Heart left ventricle (tissue), 16 donors: Measurements from ENCODE around the gene RIC8B. TPM values are rescaled to one million over a fixed set of nuclear protein-coding genes. Genes with fewer than 3 reads are reported as not detected.

Experiments used
- ATAC-seq, 4 donors: fragments of 200-7000 bp; cut with Tn5 transposase; one replicate each; pipeline ENCODE4 v1.9.1; 2020 to 2022; ENCODE audit warnings: moderate library complexity in 4 of 4, mild to moderate bottlenecking in 3 of 4, moderate number of reproducible peaks in 1 of 4
- DNase-seq, 5 donors: peaks; one replicate each; pipeline ENCODE4 v3.0.0-alpha.2; 2020
- H3K27ac ChIP-seq, 12 donors: fragments of 200-600 bp; sonication (generic) in 4 of 12; one replicate each; pipeline versions ENCODE4 v1.5.0 to v1.8.0; 2016 to 2022; ENCODE audit warnings: mild to moderate bottlenecking in 2 of 12
- H3K27me3 ChIP-seq, 9 donors: fragments of 200-600 bp; sonication (generic) in 2 of 9; one replicate each; pipeline versions ENCODE4 v1.5.1 to v1.8.0; 2016 to 2022; ENCODE audit warnings: mild to moderate bottlenecking in 3 of 9
- H3K36me3 ChIP-seq, 9 donors: fragments of 200-600 bp; sonication (generic) in 2 of 9; one replicate each; pipeline versions ENCODE4 v1.5.0 to v1.8.0; 2018 to 2022; ENCODE audit warnings: mild to moderate bottlenecking in 2 of 9
- H3K4me1 ChIP-seq, 12 donors: fragments of 200-600 bp; sonication (generic) in 4 of 12; one replicate each; pipeline versions ENCODE4 v1.5.0 to v1.8.0; 2016 to 2022; ENCODE audit warnings: mild to moderate bottlenecking in 3 of 12
- H3K4me3 ChIP-seq, 12 donors: fragments of 200-600 bp; sonication (generic) in 4 of 12; one replicate each; pipeline versions ENCODE4 v1.5.0 to v1.8.0; 2017 to 2022; ENCODE audit warnings: mild to moderate bottlenecking in 9 of 12, moderate library complexity in 4 of 12
- H3K9me3 ChIP-seq, 12 donors: fragments of 200-600 bp; sonication (generic) in 4 of 12; one replicate each; pipeline versions ENCODE4 v1.5.0 to v1.8.0; 2016 to 2022; ENCODE audit warnings: mild to moderate bottlenecking in 1 of 12
- POLR2A ChIP-seq, 2 donors: fragments of 450-650 bp; IDR thresholded peaks; one replicate each; pipeline ENCODE4 v1.6.1; 2017; ENCODE audit warnings: antibody characterized with exemption in 2 of 2, mild to moderate bottlenecking in 2 of 2, moderate library complexity in 2 of 2
- WGBS, 4 donors: extraction: QIAGEN DNeasy Blood & Tissue Kit in 2 of 4; methylation state at CpG; one replicate each; pipeline versions ENCODE4 v1.1.5 to v1.1.7; 2013 to 2018; 5-methylcytosine and 5-hydroxymethylcytosine counted together
- intact Hi-C, 10 donors: fragments of 100-400 bp; cut with DNase I; formaldehyde crosslinking; loops; one replicate each; pipeline versions ENCODE4 v1.11.1 to v1.14.2; 2022
- polyA plus RNA-seq, 2 donors: library from polyadenylated mRNA; stranded (reverse); fragments of 200-250 nt; gene quantifications; one replicate each; pipeline ENCODE4 v1.2.3, GENCODE V29; 2013
- total RNA-seq, 9 donors: library from RNA; depleted of rRNA in 2 of 9; stranded (reverse); fragments of >200 nt in 2 of 9; fragmentation: NEBNext Ultra II Directional in 3 of 9; extraction: Animal tissue kit (Norgen Biotek cat#: 25700) in 3 of 9; gene quantifications; one replicate each; pipeline versions ENCODE4 v1.1.0 to v1.2.4, GENCODE V29; 2016 to 2023
- TF ChIP-seq, protein P1 (sequence below), 12 donors: fragments of 200-600 bp; sonication (generic) in 4 of 12; IDR thresholded peaks; one replicate each; pipeline versions ENCODE4 v1.5.0 to v1.8.0; 2018 to 2022; ENCODE audit warnings: antibody characterized with exemption in 12 of 12, mild to moderate bottlenecking in 5 of 12
- donor health status: ischemic (EF 13 %, LVEDD 7.1; RV severe dilation, severe dysfunction).
- donor health status: healthy with polysubstance abuse.
- donor health status: DM: no; HTN: yes; CAD: no.
- donor health status: DM: no; HTN: no; CAD: no.
- donor health status: ischemic (EF 25% LVEDD 6.9; RV normal size, moderate dysfunction).
- donor health status: ischemic (EF 25% LVEDD 5.7; RV mildly dilated, moderate dysfunction).
- donor health status: healthy.
- donor health status: DM: yes; HTN: yes; CAD: no.
- donor health status: ischemic (EF 35%, LVEDD 5.7; RV mildly dilated, moderate dysfunction).
- donor health status: nonischemic (EF 11% LVEDD 7.7; RV severe dilation, severe dysfunction).
- donor health status: DM: yes; HTN: yes; CAD: no.
- donor health status: PGD.
- donor health status: ischemic (EF 29% LVEDD 5.4; RV normal size, mild dysfunction).
- donor health status: nonischemic (EF 23%, LVEDD 6.1; RV moderate dilation, normal function).

RIC8B gene
- total and polyA plus RNA-seq, 11 donors: 6.1 to 27.5 (median 22.7) TPM

DNA sequence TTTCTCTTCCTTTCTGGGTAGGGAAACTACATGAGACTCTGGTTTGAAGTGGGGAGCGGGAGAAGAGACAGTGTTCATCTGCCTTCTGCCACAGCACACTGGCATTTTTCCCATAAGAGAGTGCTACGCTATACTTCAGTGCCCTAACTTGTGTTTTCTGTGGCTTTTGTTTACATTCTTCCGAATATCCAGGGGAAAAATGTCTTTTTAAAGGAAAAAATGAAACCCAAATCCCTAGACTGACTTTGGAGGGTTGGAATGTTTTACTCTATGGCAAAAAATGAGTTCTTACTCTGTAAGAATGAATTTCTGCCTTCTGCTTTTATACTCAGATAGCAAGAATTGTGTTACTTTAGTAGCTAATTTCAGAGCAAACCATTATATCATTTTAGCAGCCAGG lies 93.2 kb downstream of the RIC8B start:
- no peak for TF ChIP-seq POLR2A (IDR thresholded peaks at IDR 0.05)
- TF ChIP-seq, protein P1, sequence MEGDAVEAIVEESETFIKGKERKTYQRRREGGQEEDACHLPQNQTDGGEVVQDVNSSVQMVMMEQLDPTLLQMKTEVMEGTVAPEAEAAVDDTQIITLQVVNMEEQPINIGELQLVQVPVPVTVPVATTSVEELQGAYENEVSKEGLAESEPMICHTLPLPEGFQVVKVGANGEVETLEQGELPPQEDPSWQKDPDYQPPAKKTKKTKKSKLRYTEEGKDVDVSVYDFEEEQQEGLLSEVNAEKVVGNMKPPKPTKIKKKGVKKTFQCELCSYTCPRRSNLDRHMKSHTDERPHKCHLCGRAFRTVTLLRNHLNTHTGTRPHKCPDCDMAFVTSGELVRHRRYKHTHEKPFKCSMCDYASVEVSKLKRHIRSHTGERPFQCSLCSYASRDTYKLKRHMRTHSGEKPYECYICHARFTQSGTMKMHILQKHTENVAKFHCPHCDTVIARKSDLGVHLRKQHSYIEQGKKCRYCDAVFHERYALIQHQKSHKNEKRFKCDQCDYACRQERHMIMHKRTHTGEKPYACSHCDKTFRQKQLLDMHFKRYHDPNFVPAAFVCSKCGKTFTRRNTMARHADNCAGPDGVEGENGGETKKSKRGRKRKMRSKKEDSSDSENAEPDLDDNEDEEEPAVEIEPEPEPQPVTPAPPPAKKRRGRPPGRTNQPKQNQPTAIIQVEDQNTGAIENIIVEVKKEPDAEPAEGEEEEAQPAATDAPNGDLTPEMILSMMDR (IDR thresholded peaks at IDR 0.05): no peak
- no peak for ATAC-seq
- Histone ChIP-seq H3K9me3 (no peaks in the 10 kb centered on the region), H3K27ac (no peak overlapping the region), H3K36me3 (peaks cover 0 to 19% (median 3%) of the 10 kb centered on the region in 9 donors), H3K4me1 (peaks cover 0 to 16% (median 2%) of the 10 kb centered on the region in 12 donors), H3K27me3 (no peaks in the 10 kb centered on the region), H3K4me3 (no peak overlapping the region)
- intact Hi-C loops: no loop called here
- whole genome bisulfite sequencing, 4 donors: 93 to 97% (median 94%) methylated on average over 3 of the region's 3 CpGs
- DNase-seq: no peak

DNA sequence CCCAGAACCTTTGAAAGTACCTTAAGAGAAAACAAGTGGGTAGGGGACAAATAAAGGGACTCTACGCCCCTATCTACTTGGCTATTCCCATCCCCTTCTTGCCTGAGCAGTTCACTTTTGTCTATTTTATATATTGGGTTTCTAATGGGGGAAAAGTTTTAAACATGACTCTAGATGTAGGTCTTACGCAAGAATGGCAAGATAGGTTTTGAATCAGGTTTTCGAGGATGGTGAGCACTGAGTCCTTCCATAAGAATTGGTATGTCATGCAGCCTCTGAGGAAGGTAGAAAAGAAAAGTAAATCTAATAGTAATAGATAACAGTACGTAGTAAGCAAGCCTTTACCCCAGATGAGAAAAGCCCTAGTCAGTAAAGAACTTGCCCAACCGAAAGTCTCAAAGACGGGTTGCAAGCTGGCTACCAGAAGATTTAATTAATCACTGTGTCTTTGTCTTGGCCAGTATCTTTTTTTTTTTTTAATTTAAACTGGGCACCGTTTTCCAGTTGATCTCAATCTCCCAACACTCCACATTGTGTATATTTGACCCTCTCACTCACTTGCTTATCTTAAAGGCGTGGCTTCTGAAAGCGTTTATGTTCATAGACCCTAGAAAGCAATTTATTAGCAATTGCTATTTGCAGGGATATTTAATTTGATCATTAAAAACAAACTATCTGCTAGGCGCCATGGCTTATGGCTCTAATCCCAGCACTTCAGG lies 94.7 kb downstream of the RIC8B start:
- intact Hi-C loops: no loop called here
- 91 to 92% (median 91%) methylated on average over 10 of the region's 10 CpGs for WGBS, 4 donors
- TF ChIP-seq, protein P1 (IDR thresholded peaks at IDR 0.05): no peak
- no peak for TF ChIP-seq POLR2A (IDR thresholded peaks at IDR 0.05)
- H3K9me3 ChIP-seq: no peaks in the 10 kb centered on the region
- H3K27me3 ChIP-seq: no peaks in the 10 kb centered on the region
- peaks cover 0 to 33% (median 10%) of the 10 kb centered on the region in 9 donors for H3K36me3 ChIP-seq
- ATAC-seq (no peak), DNase-seq (no peak)
- no peak overlapping the region for H3K4me3 ChIP-seq
- peaks cover 0 to 11% (median 0%) of the 10 kb centered on the region in 12 donors for H3K4me1 ChIP-seq
- H3K27ac ChIP-seq: no peak overlapping the region

DNA sequence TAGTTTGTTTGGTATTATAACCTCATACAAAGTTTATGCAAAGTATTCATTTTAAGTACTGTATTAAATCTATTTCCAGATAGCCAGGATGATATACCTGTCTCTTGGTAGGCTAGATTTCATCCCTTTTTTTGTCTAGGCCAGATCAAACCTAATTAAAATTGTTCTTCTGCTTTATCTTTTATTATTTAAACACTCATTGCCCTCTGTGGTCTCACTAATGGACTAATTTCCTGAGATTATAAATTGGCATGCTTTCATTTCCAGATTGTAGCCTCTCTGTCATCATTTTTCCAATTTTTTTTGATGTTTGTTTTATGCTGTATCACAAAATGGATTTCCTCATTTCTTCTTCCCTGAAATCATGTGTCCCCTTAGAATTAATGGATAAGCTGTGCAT lies 95.6 kb downstream of the RIC8B start:
- DNase-seq (no peak), ATAC-seq (no peak)
- peaks cover 0 to 42% (median 10%) of the 10 kb centered on the region in 9 donors for H3K36me3 ChIP-seq
- H3K27ac ChIP-seq: no peak overlapping the region
- no peaks in the 10 kb centered on the region for H3K9me3 ChIP-seq
- intact Hi-C loops: no loop called here
- TF ChIP-seq, protein P1 (IDR thresholded peaks at IDR 0.05): no peak
- no peak for TF ChIP-seq POLR2A (IDR thresholded peaks at IDR 0.05)
- no peaks in the 10 kb centered on the region for H3K27me3 ChIP-seq
- peaks cover 0 to 11% (median 0%) of the 10 kb centered on the region in 12 donors for H3K4me1 ChIP-seq
- no peak overlapping the region for H3K4me3 ChIP-seq

DNA sequence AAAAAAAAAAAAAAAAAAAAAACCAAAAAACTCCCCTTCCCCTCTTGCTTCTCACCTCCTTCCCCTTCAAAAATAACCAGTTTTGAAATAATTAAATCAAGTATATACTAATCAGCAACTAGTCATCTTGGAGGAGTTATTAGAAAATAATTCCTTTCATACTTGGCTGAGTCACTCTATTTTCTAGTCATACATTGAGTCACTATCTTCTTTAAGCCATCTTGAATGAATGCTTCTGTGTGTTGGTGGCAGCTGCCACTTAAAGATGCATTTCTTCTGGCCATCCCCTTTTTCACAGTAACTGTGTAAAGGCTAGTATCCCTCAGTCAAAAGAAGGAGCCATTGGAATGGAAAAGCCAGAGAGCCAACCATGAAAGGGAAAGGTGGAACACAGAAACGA lies 97.0 kb downstream of the RIC8B start:
- Histone ChIP-seq H3K9me3 (no peaks in the 10 kb centered on the region), H3K27me3 (no peaks in the 10 kb centered on the region), H3K4me1 (peaks cover 0 to 8% (median 0%) of the 10 kb centered on the region in 12 donors), H3K4me3 (no peak overlapping the region), H3K27ac (no peak overlapping the region), H3K36me3 (peaks cover 0 to 40% (median 10%) of the 10 kb centered on the region in 9 donors)
- ATAC-seq (no peak), DNase-seq (no peak)
- intact Hi-C loops: no loop called here
- WGBS, 4 donors: 89 to 96% (median 93%) methylated on average over 1 of the region's 1 CpG
- no peak for TF ChIP-seq POLR2A (IDR thresholded peaks at IDR 0.05)
- TF ChIP-seq, protein P1 (IDR thresholded peaks at IDR 0.05): no peak
